ENCODE data around the gene GNG8. TPM values are rescaled to one million over a fixed set of nuclear protein-coding genes. Genes with fewer than 3 reads are reported as not detected.

GNG8 gene
- total and polyA plus RNA-seq, 8 donors = 5.8 to 16.0 (median 8.9) TPM; not detected in 2

- DNase-seq = peak in 3 of 4 donors; percentile 72 to 89 (median 78)
- H3K27ac ChIP-seq = peak within 1 kb of the TSS; percentile 64 to 75
- intact Hi-C loops (cut with DNase I) = loop anchor here in 1 of 2 donors (5.0 kb wide), 1 partner anchor 32 kb away; no protein-coding TSS in a partner anchor
- H3K27me3 ChIP-seq = no peaks in the 10 kb centered on the region
- no peaks in the 10 kb centered on the region for H3K9me3 ChIP-seq
- H3K4me1 ChIP-seq = peaks cover 13 to 58% of the 10 kb centered on the region in 2 donors
- TF ChIP-seq CTCF (IDR thresholded peaks at IDR 0.05) = no peak
- peak; percentile 71 for ATAC-seq
- H3K36me3 ChIP-seq = no peaks in the 10 kb centered on the region
- peak within 1 kb of the TSS; percentile 13 to 37 for H3K4me3 ChIP-seq
Measured at GRCh38 chr19:46624958-46625661, 10.9 kb downstream of the GNG8 start, which contains the start of gene PTGIR. Gene PTGIR, minus strand, starts transcription at chr19:46625089. Its CDS starts 864 bp downstream, at chr19:46624225.

GRCh38 chr19:46623915-46624502 is 12.0 kb downstream of the GNG8 start:
- Histone ChIP-seq H3K4me3 (peak overlapping the region; percentile 13 to 37), H3K27me3 (no peaks in the 10 kb centered on the region), H3K36me3 (no peaks in the 10 kb centered on the region), H3K4me1 (peaks cover 14 to 65% of the 10 kb centered on the region in 2 donors), H3K27ac (peak overlapping the region; percentile 64 to 69), H3K9me3 (no peaks in the 10 kb centered on the region)
- ATAC-seq = no peak
- intact Hi-C loops (cut with DNase I) = loop anchor here in 1 of 2 donors (5.0 kb wide), 1 partner anchor 33 kb away; no protein-coding TSS in a partner anchor
- DNase-seq = peak in 1 of 4 donors; percentile 63
- TF ChIP-seq CTCF (IDR thresholded peaks at IDR 0.05) = no peak

- H3K9me3 ChIP-seq = no peaks in the 10 kb centered on the region
- H3K4me1 ChIP-seq = peaks cover 19 to 76% of the 10 kb centered on the region in 2 donors
- H3K36me3 ChIP-seq = no peaks in the 10 kb centered on the region
- H3K27me3 ChIP-seq = no peaks in the 10 kb centered on the region
- intact Hi-C loops (cut with DNase I) = loop anchor here in 1 of 2 donors (5.0 kb wide), 1 partner anchor 35 kb away; no protein-coding TSS in a partner anchor
- H3K27ac ChIP-seq = peak overlapping the region in 1 of 2 donors; percentile 7
- H3K4me3 ChIP-seq = peak overlapping the region in 1 of 2 donors; percentile 37
- no peak for TF ChIP-seq CTCF (IDR thresholded peaks at IDR 0.05)
- ATAC-seq (no peak), DNase-seq (peak in 1 of 4 donors; percentile 55)
Measured at GRCh38 chr19:46622118-46622446, 13.9 kb downstream of the GNG8 start.

- H3K27ac ChIP-seq = peak overlapping the region; percentile 7 to 69
- TF ChIP-seq CTCF (IDR thresholded peaks at IDR 0.05) = no peak
- intact Hi-C loops (cut with DNase I) = loop anchor here in 1 of 2 donors (5.0 kb wide), 1 partner anchor 36 kb away; no protein-coding TSS in a partner anchor
- no peaks in the 10 kb centered on the region for H3K27me3 ChIP-seq
- H3K4me1 ChIP-seq = peaks cover 22 to 76% of the 10 kb centered on the region in 2 donors
- H3K9me3 ChIP-seq = no peaks in the 10 kb centered on the region
- ATAC-seq = no peak
- DNase-seq = peak in 1 of 4 donors; percentile 76
- no peaks in the 10 kb centered on the region for H3K36me3 ChIP-seq
- peak overlapping the region in 1 of 2 donors; percentile 37 for H3K4me3 ChIP-seq
Measured at GRCh38 chr19:46621191-46622117, 14.5 kb downstream of the GNG8 start.
